ENCODE data around the gene UFSP2.

DNA sequence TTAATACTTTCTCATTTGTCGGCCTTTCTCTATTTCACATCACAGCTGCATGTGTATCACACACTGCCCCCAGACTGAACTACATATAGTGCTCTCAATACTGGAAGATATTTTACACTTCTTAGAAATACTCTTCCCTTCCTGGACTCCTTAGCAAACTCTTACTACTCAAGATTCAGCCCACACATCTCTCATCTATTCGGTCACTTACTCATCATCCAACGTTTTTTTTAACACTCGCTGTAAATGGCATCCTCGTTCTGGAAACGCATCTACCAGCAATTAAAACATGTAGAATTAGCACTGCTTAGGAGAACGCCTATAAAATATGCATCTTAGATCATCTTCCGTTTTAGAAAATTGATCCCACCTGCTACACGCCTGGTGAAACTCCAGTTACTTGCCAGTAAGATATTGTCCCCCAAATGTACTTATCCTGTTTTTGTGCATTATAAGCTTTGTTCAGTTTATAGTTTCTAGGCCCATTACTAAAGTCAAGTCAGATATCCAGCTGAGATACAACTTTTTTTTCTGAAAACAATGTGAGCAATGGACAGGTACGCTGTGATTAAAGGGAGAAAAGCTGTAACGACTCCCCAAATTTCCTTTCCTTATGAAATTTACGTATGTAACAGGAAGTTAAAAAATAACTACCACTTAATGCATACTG lies 31.1 kb downstream of the UFSP2 start:
- TF ChIP-seq, protein P1, sequence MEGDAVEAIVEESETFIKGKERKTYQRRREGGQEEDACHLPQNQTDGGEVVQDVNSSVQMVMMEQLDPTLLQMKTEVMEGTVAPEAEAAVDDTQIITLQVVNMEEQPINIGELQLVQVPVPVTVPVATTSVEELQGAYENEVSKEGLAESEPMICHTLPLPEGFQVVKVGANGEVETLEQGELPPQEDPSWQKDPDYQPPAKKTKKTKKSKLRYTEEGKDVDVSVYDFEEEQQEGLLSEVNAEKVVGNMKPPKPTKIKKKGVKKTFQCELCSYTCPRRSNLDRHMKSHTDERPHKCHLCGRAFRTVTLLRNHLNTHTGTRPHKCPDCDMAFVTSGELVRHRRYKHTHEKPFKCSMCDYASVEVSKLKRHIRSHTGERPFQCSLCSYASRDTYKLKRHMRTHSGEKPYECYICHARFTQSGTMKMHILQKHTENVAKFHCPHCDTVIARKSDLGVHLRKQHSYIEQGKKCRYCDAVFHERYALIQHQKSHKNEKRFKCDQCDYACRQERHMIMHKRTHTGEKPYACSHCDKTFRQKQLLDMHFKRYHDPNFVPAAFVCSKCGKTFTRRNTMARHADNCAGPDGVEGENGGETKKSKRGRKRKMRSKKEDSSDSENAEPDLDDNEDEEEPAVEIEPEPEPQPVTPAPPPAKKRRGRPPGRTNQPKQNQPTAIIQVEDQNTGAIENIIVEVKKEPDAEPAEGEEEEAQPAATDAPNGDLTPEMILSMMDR (IDR thresholded peaks at IDR 0.05), result no peak
- TF ChIP-seq POLR2A (IDR thresholded peaks at IDR 0.05) (no peak), POLR2AphosphoS5 (IDR thresholded peaks at IDR 0.05) (no peak)

Data from breast epithelium (tissue), 3 donors.